KMS-11 (cell line): ENCODE data around the gene TBC1D32.
"Not testable (repeated sequence)": the region's sequence is repeated elsewhere in the genome, so short reads cannot be mapped to it uniquely, and the experiment has no call there.

ENCODE experiments used
- H2AFZ ChIP-seq: fragments of 200-600 bp; sonication (generic); 2 replicates; pipeline ENCODE4 v1.6.1; 2016; ENCODE audit warnings: antibody characterized with exemption, mixed run types, low read depth
- H3K27ac ChIP-seq: fragments of 200-600 bp; sonication (generic); 2 replicates; pipeline ENCODE4 v1.6.1; 2016; ENCODE audit warnings: mild to moderate bottlenecking, mixed run types
- H3K27me3 ChIP-seq: fragments of 200-600 bp; sonication (generic); 2 replicates; pipeline ENCODE4 v1.6.1; 2017; ENCODE audit warnings: mild to moderate bottlenecking, low read depth, mixed run types, moderate library complexity; ENCODE audit not compliant: insufficient read depth
- H3K36me3 ChIP-seq: fragments of 200-600 bp; sonication (generic); 2 replicates; pipeline ENCODE4 v1.6.1; 2017; ENCODE audit warnings: mild to moderate bottlenecking, mixed run types; ENCODE audit not compliant: insufficient read depth
- H3K4me1 ChIP-seq: fragments of 200-600 bp; sonication (generic); 2 replicates; pipeline ENCODE4 v1.6.1; 2016; ENCODE audit warnings: mild to moderate bottlenecking, low read depth, mixed run types; ENCODE audit not compliant: poor library complexity, severe bottlenecking
- H3K4me2 ChIP-seq: fragments of 200-600 bp; sonication (generic); 2 replicates; pipeline ENCODE4 v1.7.0; 2016; ENCODE audit warnings: mild to moderate bottlenecking, mixed run types
- H3K4me3 ChIP-seq: fragments of 200-600 bp; sonication (generic); IDR thresholded peaks from 2 replicates; pipeline ENCODE4 v1.6.1; 2017; ENCODE audit warnings: low read depth, low read length, mixed read lengths; ENCODE audit not compliant: insufficient read depth
- H3K79me2 ChIP-seq: fragments of 200-600 bp; sonication (generic); 2 replicates; pipeline ENCODE4 v1.6.1; 2016; ENCODE audit warnings: low read depth, mixed run types; ENCODE audit not compliant: insufficient read depth
- H3K9ac ChIP-seq: fragments of 200-600 bp; sonication (generic); 2 replicates; pipeline ENCODE4 v1.6.1; 2016; ENCODE audit warnings: mild to moderate bottlenecking, mixed run types
- H4K20me1 ChIP-seq: fragments of 200-600 bp; sonication (generic); 2 replicates; pipeline ENCODE4 v1.6.1; 2016; ENCODE audit warnings: mild to moderate bottlenecking, mixed run types; ENCODE audit not compliant: insufficient read depth
- CTCF ChIP-seq: fragments of 200-600 bp; sonication (generic); conservative IDR thresholded peaks from 2 replicates; pipeline ENCODE4 v1.6.1; 2017; ENCODE audit warnings: low read depth, mild to moderate bottlenecking, antibody characterized with exemption, low read length, moderate library complexity, mixed read lengths

TBC1D32 gene

DNA sequence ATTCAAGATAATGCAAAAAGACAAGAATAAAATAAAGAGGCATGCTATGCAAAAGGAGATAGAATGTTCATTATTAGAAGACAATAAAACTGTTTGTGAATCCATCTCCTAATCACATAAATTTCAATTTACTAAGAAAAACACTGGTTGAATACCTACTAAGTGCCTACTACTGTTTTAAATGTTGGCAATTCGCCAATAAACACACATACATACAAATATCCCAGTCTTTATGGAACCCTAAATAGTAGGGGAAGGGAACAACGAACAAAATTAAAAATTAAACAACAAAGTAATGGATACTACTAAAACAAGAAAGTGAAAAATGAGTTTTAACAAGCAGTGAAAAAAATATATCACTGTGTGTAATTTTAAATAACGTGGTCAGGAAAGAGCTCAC lies 158.5 kb downstream of the TBC1D32 start:
- Histone ChIP-seq H3K79me2 (no peaks in the 10 kb centered on the region), H3K4me2 (no peak overlapping the region), H3K9ac (no peak overlapping the region), H3K27me3 (no peaks in the 10 kb centered on the region), H3K36me3 (no peaks in the 10 kb centered on the region), H3K4me1 (no peaks in the 10 kb centered on the region), H2AFZ (no peak overlapping the region), H3K4me3 (no peak overlapping the region), H3K27ac (no peak overlapping the region), H4K20me1 (no peaks in the 10 kb centered on the region)
- TF ChIP-seq CTCF: no peak

- not testable (repeated sequence) for H3K4me2 ChIP-seq, H3K4me3 ChIP-seq, H3K27me3 ChIP-seq, H4K20me1 ChIP-seq, H3K27ac ChIP-seq, H3K4me1 ChIP-seq, H3K79me2 ChIP-seq, H2AFZ ChIP-seq, H3K36me3 ChIP-seq, H3K9ac ChIP-seq
Observed at GRCh38 chr6:121172451-121172850, 161.8 kb downstream of the TBC1D32 start.

DNA sequence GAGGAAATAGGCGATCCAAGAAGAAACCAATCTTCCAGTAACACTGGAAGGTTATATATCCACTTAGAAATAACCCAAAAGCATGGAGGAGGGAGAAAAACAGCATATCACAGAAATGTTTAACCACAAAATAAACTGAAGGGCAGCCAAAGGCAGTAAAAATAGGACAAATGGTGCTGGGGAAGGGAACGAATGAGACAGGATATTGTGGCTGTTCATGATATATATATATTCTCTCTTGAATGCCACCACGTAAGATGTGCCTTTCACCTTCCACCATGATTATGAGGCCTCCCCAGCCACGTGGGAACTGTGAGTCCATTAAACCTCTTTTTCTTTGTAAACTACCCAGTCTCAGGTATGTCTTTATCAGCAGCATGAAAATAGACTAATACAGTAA lies 162.4 kb downstream of the TBC1D32 start:
- H3K4me3 ChIP-seq: no peak overlapping the region
- H3K79me2 ChIP-seq: no peaks in the 10 kb centered on the region
- H3K36me3 ChIP-seq: no peaks in the 10 kb centered on the region
- no peak overlapping the region for H3K4me2 ChIP-seq
- no peak overlapping the region for H3K9ac ChIP-seq
- H3K4me1 ChIP-seq: no peaks in the 10 kb centered on the region
- no peaks in the 10 kb centered on the region for H3K27me3 ChIP-seq
- H3K27ac ChIP-seq: no peak overlapping the region
- H2AFZ ChIP-seq: no peak overlapping the region
- no peak for TF ChIP-seq CTCF
- no peaks in the 10 kb centered on the region for H4K20me1 ChIP-seq

GRCh38 chr6:121161886-121162285 lies 172.4 kb downstream of the TBC1D32 start:
- no peak overlapping the region for H3K4me2 ChIP-seq
- no peak for TF ChIP-seq CTCF
- no peaks in the 10 kb centered on the region for H4K20me1 ChIP-seq
- no peak overlapping the region for H3K9ac ChIP-seq
- H3K27ac ChIP-seq: no peak overlapping the region
- H2AFZ ChIP-seq: no peak overlapping the region
- H3K4me1 ChIP-seq: no peaks in the 10 kb centered on the region
- H3K4me3 ChIP-seq: no peak overlapping the region
- no peaks in the 10 kb centered on the region for H3K36me3 ChIP-seq
- no peaks in the 10 kb centered on the region for H3K27me3 ChIP-seq
- no peaks in the 10 kb centered on the region for H3K79me2 ChIP-seq

DNA sequence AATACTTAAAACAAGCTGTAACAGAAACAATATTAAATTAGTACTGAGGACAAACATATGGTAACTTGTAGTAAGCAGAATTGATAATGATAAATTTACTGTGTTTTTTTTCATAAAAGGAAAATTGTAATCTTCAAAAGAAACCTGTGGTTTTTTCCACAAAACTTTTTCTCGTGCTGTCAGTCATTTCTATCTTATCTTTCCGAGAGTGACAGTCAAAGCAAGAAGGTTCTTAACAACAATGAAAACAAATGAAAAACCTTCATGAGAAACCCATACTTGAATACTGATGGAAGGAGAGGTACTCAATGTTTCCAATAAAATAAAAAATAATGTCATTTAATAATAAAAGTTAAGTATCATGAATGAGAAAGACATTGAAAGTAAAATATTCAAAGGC lies 174.0 kb downstream of the TBC1D32 start:
- Histone ChIP-seq H4K20me1 (no peaks in the 10 kb centered on the region), H3K4me3 (no peak overlapping the region), H3K4me2 (no peak overlapping the region), H2AFZ (no peak overlapping the region), H3K36me3 (no peaks in the 10 kb centered on the region), H3K27me3 (no peaks in the 10 kb centered on the region), H3K4me1 (no peaks in the 10 kb centered on the region), H3K9ac (no peak overlapping the region), H3K27ac (no peak overlapping the region), H3K79me2 (no peaks in the 10 kb centered on the region)
- no peak for TF ChIP-seq CTCF
